PFSK-1 (cell line): ENCODE measurements around the gene ACP1.

Experiments used
- POLR2AphosphoS5 ChIP-seq: IDR thresholded peaks from 2 replicates; pipeline ENCODE4 v1.6.1; 2012; ENCODE audit warnings: low read depth, mild to moderate bottlenecking, control low read depth, low read length, moderate library complexity
- TAF1 ChIP-seq: IDR thresholded peaks from 2 replicates; pipeline ENCODE4 v1.6.1; 2012; ENCODE audit warnings: low read length, control low read depth, borderline replicate concordance; ENCODE audit not compliant: insufficient read depth
- TF ChIP-seq, protein P1 (sequence below), 2 experiments: IDR thresholded peaks; 2 replicates each; pipeline versions ENCODE4 v1.6.1 to v1.8.0; 2011 to 2012; ENCODE audit warnings: low read depth in 2 of 2, low read length in 2 of 2, control low read depth in 1 of 2, inconsistent platforms in 1 of 2, mild to moderate bottlenecking in 1 of 2, moderate library complexity in 1 of 2; ENCODE audit not compliant: insufficient read depth in 1 of 2

DNA sequence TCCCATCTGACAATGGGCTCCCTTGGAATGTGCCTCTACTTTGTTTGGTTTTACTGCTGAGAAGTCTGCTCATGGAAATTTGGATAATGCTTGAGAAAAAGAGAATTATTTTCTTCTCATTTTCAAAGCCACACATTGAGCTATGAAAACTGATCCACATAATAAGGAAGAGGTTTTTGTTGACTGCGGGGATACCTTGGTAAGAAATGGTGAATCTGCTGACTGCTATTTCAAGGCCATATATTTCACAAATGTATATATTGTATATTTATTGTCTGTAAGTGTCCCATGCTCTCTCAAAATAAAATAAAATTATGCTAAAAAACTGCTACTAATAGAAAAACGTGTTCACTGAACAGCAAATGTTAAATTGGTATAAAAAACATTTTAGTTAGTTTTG is 16.0 kb upstream of the ACP1 start:
- TF ChIP-seq, protein P1, sequence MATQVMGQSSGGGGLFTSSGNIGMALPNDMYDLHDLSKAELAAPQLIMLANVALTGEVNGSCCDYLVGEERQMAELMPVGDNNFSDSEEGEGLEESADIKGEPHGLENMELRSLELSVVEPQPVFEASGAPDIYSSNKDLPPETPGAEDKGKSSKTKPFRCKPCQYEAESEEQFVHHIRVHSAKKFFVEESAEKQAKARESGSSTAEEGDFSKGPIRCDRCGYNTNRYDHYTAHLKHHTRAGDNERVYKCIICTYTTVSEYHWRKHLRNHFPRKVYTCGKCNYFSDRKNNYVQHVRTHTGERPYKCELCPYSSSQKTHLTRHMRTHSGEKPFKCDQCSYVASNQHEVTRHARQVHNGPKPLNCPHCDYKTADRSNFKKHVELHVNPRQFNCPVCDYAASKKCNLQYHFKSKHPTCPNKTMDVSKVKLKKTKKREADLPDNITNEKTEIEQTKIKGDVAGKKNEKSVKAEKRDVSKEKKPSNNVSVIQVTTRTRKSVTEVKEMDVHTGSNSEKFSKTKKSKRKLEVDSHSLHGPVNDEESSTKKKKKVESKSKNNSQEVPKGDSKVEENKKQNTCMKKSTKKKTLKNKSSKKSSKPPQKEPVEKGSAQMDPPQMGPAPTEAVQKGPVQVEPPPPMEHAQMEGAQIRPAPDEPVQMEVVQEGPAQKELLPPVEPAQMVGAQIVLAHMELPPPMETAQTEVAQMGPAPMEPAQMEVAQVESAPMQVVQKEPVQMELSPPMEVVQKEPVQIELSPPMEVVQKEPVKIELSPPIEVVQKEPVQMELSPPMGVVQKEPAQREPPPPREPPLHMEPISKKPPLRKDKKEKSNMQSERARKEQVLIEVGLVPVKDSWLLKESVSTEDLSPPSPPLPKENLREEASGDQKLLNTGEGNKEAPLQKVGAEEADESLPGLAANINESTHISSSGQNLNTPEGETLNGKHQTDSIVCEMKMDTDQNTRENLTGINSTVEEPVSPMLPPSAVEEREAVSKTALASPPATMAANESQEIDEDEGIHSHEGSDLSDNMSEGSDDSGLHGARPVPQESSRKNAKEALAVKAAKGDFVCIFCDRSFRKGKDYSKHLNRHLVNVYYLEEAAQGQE (IDR thresholded peaks at IDR 0.05; ENCODE audit: insufficient read depth in 1 of 2, low read depth in 2 of 2, low read length in 2 of 2): no peak
- TF ChIP-seq POLR2AphosphoS5: no peak
- no peak for TF ChIP-seq TAF1
